NCI-H2029 (cell line): ENCODE results near the gene PSMB7.
"Not testable (repeated sequence)": the region's sequence is repeated elsewhere in the genome, so short reads cannot be mapped to it uniquely, and the experiment has no call there.

Experiments
- DNase-seq: peaks from one replicate; lab custom pipeline; 2025; lab: John Stamatoyannopoulos, UW

The PSMB7 gene

DNA sequence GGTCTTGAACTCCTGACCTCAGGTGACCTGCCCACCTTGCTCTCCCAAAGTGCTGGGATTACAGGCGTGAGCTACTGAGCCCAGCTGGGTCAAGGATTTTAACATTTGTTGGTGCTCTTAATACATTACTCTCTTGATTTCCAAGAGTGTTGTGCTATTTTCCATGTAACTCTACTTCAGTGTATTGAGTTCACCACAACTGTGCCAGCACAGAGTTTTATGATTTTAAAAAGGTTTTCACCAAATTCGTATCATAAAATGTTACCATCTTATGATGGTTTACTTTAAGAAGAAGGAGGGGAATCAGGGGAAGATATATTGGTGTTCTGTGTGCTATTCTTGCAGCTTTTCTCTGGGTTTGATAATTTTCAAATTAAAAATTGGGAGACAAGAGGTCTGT, 28.4 kb upstream of the PSMB7 start:
- no peak for DNase-seq

- no peak for DNase-seq
Measured at GRCh38 chr9:124442826-124443225, 27.6 kb upstream of the PSMB7 start.

- no peak for DNase-seq
Measured at GRCh38 chr9:124442379-124442778, 27.1 kb upstream of the PSMB7 start.

- DNase-seq = no peak
Measured at GRCh38 chr9:124441291-124441690, 26.0 kb upstream of the PSMB7 start.

- DNase-seq = no peak
Measured at GRCh38 chr9:124440786-124441185, 25.5 kb upstream of the PSMB7 start.

- DNase-seq = no peak
Measured at GRCh38 chr9:124439686-124440243, 24.5 kb upstream of the PSMB7 start.

DNA sequence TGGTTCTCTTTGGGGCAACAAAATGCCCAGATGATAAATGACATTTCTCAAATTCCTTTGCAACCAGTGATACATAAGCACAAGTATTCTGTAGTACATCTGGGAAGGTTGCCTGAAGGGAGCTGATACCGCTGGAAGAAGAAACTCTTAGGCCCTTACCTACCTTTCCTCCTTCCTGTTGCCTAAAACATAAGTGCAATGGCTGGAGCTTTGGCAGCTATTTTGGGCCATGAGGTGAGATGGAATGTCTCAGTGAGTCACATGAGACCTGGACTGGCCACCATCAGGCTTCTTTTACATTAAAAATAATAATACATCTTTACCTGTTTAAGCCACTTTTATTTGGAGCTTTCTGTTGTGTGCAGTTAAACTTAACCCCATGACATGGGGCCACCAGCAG, 23.8 kb upstream of the PSMB7 start:
- no peak for DNase-seq

DNA sequence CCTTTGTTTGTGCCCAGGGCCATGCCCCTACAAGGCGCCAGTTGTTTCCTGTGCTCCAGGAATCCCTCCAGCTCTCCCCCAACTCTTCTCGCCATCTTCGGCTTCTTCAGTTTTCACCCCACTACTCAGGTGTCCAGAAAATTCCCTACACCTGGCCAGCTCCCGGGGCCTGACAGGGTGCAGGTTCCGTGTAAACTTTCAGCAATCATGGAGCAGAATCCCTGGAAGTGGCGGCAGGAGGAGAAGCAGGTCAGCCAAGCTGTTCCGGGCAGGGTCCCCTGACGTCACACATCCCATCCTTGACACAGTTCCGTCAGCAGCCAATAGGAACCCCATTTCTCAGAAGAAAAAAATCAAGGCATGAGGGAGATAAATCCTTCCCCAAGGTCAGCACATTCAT, 22.8 kb upstream of the PSMB7 start:
- no peak for DNase-seq

DNA sequence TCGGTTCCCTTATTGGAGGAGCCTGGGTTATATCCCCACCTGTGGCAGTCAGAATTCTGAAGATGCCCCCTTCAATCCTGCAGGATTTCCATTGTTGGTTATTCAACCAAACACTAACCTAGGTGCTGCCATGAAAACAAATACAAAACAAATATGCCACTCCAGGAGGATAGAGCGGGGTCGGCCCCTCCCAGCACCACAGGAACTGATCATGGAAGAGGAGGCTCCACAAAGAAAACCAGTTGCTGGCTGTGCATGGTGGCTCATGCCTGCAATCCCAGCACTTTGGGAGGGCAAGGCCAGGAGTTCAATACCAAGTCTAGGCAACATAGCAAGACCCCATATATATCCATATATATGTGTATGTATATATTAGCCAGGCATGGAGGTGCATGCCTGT, 21.8 kb upstream of the PSMB7 start:
- DNase-seq = peak; percentile 45

DNA sequence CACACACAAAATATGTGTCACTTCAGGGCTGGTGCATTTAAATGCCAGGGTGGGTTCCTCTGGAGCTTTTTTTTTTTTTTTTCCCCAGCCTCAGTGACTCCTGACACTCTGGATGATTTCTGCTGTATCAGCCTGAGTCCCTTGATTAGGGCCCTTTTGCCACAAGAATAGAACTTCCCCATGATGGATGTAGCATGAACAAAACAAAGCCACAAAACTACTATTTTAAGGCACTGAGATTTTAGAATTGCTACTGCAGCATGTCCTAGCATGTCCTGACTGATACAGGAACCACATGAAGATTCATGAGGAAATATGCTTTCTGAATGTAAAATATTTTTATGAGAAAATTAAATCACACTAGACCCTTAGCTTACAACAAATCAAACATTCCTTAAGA, 21.1 kb upstream of the PSMB7 start:
- DNase-seq = no peak

GRCh38 chr9:124429530-124429867, 14.3 kb upstream of the PSMB7 start:
- DNase-seq = no peak

- peak; percentile 89 for DNase-seq
Measured at GRCh38 chr9:124428751-124429529, 13.7 kb upstream of the PSMB7 start.

DNA sequence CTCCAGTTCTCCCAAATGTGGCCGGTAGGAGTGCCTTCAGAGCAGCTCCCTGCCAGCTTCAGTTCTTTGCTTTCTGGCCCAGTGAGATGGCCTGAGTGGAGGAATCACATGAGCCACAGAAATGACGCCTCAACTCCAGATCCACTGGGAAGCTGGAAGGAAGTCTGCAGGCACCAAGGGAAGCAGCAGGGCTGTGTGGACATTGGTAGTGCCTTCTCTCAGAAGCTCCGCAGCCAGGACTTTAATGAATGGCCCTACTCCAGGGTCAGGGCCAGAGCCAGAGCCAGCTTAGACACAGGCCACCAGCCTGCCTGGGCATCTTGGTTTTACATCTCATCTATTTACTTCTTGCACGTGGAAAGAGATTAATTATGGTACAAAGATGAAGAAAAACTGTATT, 12.0 kb upstream of the PSMB7 start:
- DNase-seq = no peak

GRCh38 chr9:124426361-124426760, 11.1 kb upstream of the PSMB7 start:
- DNase-seq = no peak

GRCh38 chr9:124425733-124426132, 10.5 kb upstream of the PSMB7 start:
- not testable (repeated sequence) for DNase-seq

- DNase-seq = no peak
Measured at GRCh38 chr9:124423591-124423990, 8.3 kb upstream of the PSMB7 start.

GRCh38 chr9:124423155-124423554, 7.9 kb upstream of the PSMB7 start:
- DNase-seq = no peak

- DNase-seq = peak; percentile 97
Measured at GRCh38 chr9:124420991-124421543, 5.8 kb upstream of the PSMB7 start.

GRCh38 chr9:124419832-124420489, 4.7 kb upstream of the PSMB7 start:
- no peak for DNase-seq

DNA sequence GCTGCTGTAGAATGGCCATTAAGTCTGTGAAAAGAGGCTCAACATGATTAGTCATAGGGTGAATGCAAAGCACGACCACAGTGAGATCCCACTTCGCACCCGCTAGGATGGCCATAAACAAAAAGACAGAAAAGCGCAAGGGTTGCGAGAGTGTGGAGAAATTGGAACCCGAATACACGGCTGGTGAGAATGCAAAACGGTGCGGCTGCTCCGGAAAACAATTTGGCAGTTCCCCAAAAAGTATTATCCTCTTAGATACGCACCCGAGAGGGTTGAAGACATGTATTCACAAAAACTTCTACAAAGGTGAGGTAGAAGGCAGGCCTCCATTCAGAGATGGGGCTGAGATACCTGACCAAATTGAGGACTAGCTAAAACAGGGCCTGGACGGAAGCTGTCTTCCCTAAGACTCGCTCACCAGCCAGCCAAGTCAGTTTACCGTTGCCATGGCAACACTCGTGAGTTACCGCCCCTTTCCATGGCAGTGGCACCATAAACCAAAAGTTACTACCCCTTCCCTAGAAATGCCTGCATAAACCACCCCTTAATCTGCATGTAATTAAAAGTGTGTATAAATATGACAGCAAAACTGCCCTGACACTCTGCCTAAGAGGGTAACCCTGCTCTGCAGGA, 726 bp upstream of the PSMB7 start:
- DNase-seq = no peak

GRCh38 chr9:124414612-124415011, 630 bp downstream of the PSMB7 start:
- no peak for DNase-seq

DNA sequence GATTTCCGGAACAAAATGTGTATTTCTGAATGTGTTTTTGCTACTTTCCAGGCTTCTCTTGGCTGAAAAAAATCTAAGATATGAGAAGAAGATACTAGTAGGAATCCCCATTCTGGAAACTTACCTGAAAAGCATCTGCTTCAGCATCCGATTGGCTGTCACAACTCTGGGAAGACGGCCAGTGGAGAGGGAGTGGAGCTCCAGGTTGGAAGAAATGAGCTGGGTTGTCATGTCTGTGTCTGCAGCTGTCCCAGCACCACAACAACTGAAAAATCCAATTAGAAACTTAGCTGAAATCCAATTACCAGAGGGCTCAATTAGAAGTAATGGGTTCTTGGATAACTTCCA, 3.0 kb downstream of the PSMB7 start:
- no peak for DNase-seq
